Activated naive CD4-positive, alpha-beta T cell treated with anti-CD3 and anti-CD28 coated beads for 36 hours (primary cell): Measurements from ENCODE around the gene EPS8. TPM values are rescaled to one million over a fixed set of nuclear protein-coding genes. Genes with fewer than 3 reads are reported as not detected.

Experiments
- CTCF ChIA-PET: fragments of 350-600 bp; sonication (Branson Sonifier 250); formaldehyde crosslinking; loops from one replicate; lab custom pipeline; 2021; ENCODE audit warnings: antibody characterized with exemption; lab: Charles Lee
- DNase-seq: peaks from one replicate; pipeline ENCODE4 v3.0.0-alpha.2; 2020
- H3K27ac Mint-ChIP-seq: one replicate; pipeline ENCODE4 v1.8.0; 2021; ENCODE audit warnings: mild to moderate bottlenecking, mixed read lengths
- H3K27me3 Mint-ChIP-seq: one replicate; pipeline ENCODE4 v1.8.0; 2021; ENCODE audit warnings: low read depth, mixed read lengths
- H3K36me3 Mint-ChIP-seq: one replicate; pipeline ENCODE4 v1.8.0; 2021; ENCODE audit warnings: low read depth, mixed read lengths
- H3K4me1 Mint-ChIP-seq: one replicate; pipeline ENCODE4 v1.8.0; 2021; ENCODE audit warnings: low read depth, mixed read lengths
- H3K4me3 Mint-ChIP-seq: one replicate; pipeline ENCODE4 v1.8.0; 2021; ENCODE audit warnings: mild to moderate bottlenecking, moderate library complexity, mixed read lengths
- H3K9me3 Mint-ChIP-seq: one replicate; pipeline ENCODE4 v1.8.0; 2021; ENCODE audit warnings: mixed read lengths
- intact Hi-C: fragments of 100-400 bp; cut with micrococcal nuclease; formaldehyde crosslinking; loops from one replicate; pipeline ENCODE4 v1.15.1; 2023
- total RNA-seq, 2 experiments: library from RNA; stranded (reverse); gene quantifications; one replicate each; pipeline ENCODE4 v1.2.3, GENCODE V29; 2021

The EPS8 gene
- total RNA-seq, 2 experiments from 2014 or later = 3.2 to 5.6 TPM

DNA sequence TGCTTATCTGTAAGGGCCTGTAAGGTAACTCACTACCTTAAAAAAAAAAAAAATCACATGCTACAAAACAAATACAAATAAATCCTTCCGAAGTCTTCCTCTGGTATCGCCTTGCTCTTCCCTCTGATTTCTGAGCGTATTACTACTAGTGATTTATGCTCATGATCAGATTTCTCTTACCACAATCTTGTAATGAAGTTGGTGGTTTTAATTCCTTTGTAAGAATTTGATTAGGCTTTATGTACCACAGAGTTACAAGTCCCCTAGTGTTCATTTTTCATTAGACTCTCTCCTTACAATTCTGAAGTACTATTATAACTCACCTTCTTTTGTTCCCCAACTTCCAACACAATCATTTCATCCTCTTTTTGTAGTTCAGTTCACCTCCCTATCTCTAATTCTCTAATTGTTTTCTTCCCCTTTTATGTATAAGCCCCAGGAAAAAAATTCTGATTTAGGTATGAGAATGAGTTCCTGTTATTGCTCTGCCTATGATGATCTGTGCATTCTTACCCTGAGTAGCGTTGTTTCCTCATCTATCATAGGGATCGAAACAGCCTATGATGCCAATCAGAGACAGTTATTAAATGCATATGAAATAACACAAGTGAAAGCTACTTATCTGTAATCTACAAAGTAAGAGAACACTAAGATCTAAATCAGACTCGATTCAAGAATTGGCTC is 81.5 kb downstream of the EPS8 start:
- Mint-ChIP-seq H3K4me1 (peaks cover 6% of the 10 kb centered on the region), H3K27me3 (no peaks in the 10 kb centered on the region), H3K36me3 (no peaks in the 10 kb centered on the region), H3K9me3 (no peaks in the 10 kb centered on the region), H3K4me3 (no peak overlapping the region), H3K27ac (no peak overlapping the region)
- CTCF ChIA-PET = no interaction called here
- DNase-seq = no peak
- intact Hi-C loops = no loop called here

DNA sequence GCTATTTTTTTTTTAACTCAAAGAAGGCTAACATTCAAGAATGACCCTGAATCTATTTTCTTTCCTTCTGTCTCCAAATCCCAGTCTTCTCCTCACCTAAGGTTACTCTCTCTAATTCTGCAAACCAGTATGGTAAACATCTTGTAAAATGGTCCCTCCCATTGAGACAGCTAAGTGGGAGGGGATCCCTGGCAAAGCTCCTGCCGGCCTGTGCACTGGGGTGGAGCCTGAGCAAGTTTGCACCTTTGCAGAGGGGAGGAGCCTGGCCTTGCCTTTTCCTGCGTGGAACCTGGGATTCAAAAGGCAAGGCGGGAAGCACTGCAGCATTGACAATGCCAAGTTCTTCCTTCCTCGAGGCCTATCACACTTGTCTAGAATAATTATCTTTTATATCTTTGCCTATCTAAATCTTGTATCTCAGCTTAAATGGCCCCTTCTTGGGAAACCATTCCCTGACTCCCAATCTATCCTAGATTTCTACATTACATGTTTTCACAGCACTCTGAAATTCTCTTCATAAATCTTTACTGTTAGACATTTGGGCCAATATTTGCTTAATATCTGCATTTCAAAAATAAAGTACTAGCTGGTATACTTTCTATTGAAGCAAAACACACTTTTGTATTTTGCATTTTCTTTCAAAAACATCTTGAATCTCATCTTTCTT is 83.0 kb downstream of the EPS8 start:
- H3K4me3 Mint-ChIP-seq = no peak overlapping the region
- H3K9me3 Mint-ChIP-seq = no peaks in the 10 kb centered on the region
- intact Hi-C loops = no loop called here
- H3K27me3 Mint-ChIP-seq = no peaks in the 10 kb centered on the region
- H3K4me1 Mint-ChIP-seq = peaks cover 15% of the 10 kb centered on the region
- no peak for DNase-seq
- H3K36me3 Mint-ChIP-seq = no peaks in the 10 kb centered on the region
- no peak overlapping the region for H3K27ac Mint-ChIP-seq
- CTCF ChIA-PET = no interaction called here

DNA sequence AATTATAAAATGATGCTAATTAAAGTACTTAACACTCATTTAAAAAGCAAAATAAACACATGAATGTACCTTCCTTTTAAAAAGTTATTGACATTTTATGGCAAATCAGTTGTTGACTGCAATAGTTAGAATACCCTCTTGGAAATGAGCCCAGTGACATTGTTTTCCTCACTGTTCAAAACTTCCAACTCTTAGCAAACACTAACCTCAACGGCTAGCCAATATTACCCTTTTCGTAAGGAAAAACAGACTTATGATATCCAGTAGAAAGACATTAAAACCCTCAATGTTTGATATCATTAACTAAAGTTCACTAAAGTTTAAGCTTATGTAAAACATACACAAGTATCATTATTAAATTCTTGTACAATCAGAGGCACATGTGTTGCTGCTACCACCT is 83.6 kb downstream of the EPS8 start:
- no peak overlapping the region for H3K27ac Mint-ChIP-seq
- peaks cover 19% of the 10 kb centered on the region for H3K4me1 Mint-ChIP-seq
- intact Hi-C loops = no loop called here
- H3K9me3 Mint-ChIP-seq = no peaks in the 10 kb centered on the region
- H3K36me3 Mint-ChIP-seq = no peaks in the 10 kb centered on the region
- H3K27me3 Mint-ChIP-seq = no peaks in the 10 kb centered on the region
- CTCF ChIA-PET = no interaction called here
- no peak for DNase-seq
- H3K4me3 Mint-ChIP-seq = no peak overlapping the region

DNA sequence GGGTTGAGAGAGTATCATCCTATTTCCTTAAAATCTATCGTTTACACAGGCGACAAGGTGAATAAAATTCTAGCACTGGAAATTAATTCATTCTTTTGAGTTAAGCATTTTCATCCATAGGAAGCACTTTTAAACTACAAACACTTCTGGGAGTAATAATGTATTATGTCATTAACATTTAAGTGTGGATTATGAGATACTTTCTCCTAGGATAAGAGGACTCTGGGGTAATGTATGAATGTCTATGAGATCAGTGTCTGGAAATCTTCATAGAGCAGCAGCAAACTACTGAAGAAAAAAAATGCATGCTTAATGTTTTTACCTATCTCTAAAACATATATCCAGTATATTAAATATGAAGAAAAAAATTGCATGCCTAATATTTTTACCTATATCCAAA is 86.9 kb downstream of the EPS8 start:
- Mint-ChIP-seq H3K36me3 (no peaks in the 10 kb centered on the region), H3K4me3 (no peak overlapping the region), H3K27ac (no peak overlapping the region), H3K4me1 (peaks cover 27% of the 10 kb centered on the region), H3K9me3 (no peaks in the 10 kb centered on the region), H3K27me3 (no peaks in the 10 kb centered on the region)
- no peak for DNase-seq
- CTCF ChIA-PET = interaction anchor here (0.9 kb wide), 1 partner anchor 170 kb away, joined by 4 read pairs; no protein-coding TSS in a partner anchor
- intact Hi-C loops = loop anchor here (5.0 kb wide), 4 partner anchors 110 to 180 kb away; partner anchors contain the start of gene STRAP

DNA sequence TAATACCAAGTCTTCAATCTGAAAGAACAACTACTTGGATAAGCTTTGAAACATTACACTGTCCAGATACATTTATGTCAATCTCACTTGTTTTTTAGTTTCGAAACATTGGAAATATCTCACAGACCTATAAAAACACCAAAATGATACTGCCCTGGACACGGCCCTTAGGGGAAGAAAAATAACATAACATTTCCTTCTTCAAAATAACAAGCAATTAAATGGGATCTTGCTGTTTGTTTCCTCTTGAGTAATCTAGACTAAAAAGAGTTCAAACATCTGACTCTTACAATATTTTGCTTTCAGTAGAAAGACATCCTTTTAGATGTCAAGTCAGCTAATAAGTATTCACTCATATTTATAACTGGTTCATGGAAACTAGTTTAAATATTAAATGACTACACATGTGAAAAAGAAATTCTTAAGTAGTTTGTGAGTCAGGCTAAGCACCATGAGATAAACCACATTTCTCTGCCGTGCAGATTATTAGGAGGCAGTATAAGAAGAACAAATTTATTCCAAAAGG is 87.5 kb downstream of the EPS8 start:
- Mint-ChIP-seq H3K9me3 (no peaks in the 10 kb centered on the region), H3K4me1 (peaks cover 27% of the 10 kb centered on the region), H3K36me3 (no peaks in the 10 kb centered on the region), H3K27me3 (peaks cover 3% of the 10 kb centered on the region), H3K27ac (peak overlapping the region; percentile 16), H3K4me3 (no peak overlapping the region)
- CTCF ChIA-PET = interaction anchor here (0.9 kb wide), 1 partner anchor 169 kb away, joined by 4 read pairs; no protein-coding TSS in a partner anchor
- no peak for DNase-seq
- intact Hi-C loops = loop anchor here (5.0 kb wide), 4 partner anchors 109 to 181 kb away; partner anchors contain the start of gene STRAP

DNA sequence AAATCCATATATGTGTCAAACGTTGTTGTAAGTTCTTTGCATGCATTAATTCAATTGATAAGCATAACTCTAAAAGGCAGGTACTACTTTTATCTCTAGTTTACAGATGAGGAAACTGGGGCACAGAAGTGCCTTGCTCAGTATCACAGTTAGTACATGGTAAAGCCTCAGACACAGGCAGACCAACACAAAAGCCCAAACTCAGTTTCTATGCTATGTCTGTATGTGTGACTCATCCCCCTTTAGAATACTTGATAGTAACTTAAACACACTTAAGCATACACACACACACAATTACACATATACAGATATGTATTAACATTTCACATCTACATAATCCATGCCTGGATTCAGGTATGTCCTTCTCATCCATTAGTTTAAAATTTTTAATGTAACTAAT is 88.0 kb downstream of the EPS8 start:
- peak; percentile 12 for DNase-seq
- Mint-ChIP-seq H3K4me1 (peaks cover 27% of the 10 kb centered on the region), H3K27me3 (peaks cover 3% of the 10 kb centered on the region), H3K27ac (no peak overlapping the region), H3K36me3 (no peaks in the 10 kb centered on the region), H3K9me3 (no peaks in the 10 kb centered on the region), H3K4me3 (no peak overlapping the region)
- CTCF ChIA-PET = interaction anchor here (0.9 kb wide), 1 partner anchor 169 kb away, joined by 4 read pairs; no protein-coding TSS in a partner anchor
- intact Hi-C loops = loop anchor here (5.0 kb wide), 4 partner anchors 109 to 181 kb away; partner anchors contain the start of gene STRAP

DNA sequence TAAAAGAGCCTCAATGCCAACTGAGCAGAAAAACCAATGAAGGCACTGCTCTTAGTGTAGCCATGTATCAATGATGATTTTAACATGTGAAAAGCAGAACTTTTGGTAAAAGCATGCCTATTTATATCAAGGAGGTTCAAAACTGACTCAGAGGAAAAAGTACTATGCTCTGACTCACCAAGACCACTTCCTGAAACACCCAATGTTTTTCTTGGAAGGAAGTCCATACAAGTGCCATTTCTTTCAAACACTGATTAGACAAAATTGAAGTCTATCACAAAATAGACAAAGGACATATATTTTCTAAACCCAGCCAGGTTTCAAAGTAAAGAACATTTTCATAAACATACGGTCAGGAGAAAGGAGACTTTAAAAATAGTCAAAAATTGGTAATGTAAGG is 88.6 kb downstream of the EPS8 start:
- Mint-ChIP-seq H3K9me3 (no peaks in the 10 kb centered on the region), H3K4me1 (peaks cover 27% of the 10 kb centered on the region), H3K27me3 (peaks cover 3% of the 10 kb centered on the region), H3K27ac (peak overlapping the region; percentile 35), H3K36me3 (no peaks in the 10 kb centered on the region), H3K4me3 (no peak overlapping the region)
- CTCF ChIA-PET = no interaction called here
- DNase-seq = peak; percentile 45
- intact Hi-C loops = loop anchor here (1.0 to 5.0 kb wide), 5 partner anchors 89 to 182 kb away; partner anchors contain the start of genes EPS8 and STRAP

DNA sequence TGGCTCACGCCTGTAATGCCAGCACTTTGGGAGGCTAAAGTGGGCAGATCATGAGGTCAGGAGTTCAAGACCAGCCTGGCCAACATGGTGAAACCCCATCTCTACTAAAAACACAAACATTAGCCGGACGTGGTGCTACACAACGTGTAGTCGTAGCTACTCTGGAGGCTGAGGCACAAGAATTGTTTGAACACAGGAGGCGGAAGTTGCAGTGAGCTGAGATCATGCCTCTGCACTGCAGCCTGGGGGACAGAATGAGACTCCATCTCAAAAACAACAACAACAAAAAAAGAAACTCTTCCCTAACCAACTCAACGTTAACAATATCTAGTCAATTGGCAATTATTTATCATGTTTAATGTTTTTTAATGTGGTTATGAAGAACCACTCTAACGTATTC is 89.3 kb downstream of the EPS8 start:
- no peaks in the 10 kb centered on the region for H3K9me3 Mint-ChIP-seq
- no peak overlapping the region for H3K27ac Mint-ChIP-seq
- H3K27me3 Mint-ChIP-seq = peaks cover 3% of the 10 kb centered on the region
- peaks cover 27% of the 10 kb centered on the region for H3K4me1 Mint-ChIP-seq
- no peaks in the 10 kb centered on the region for H3K36me3 Mint-ChIP-seq
- CTCF ChIA-PET = no interaction called here
- intact Hi-C loops = loop anchor here (1.0 to 5.0 kb wide), 5 partner anchors 89 to 182 kb away; partner anchors contain the start of genes EPS8 and STRAP
- no peak for DNase-seq
- H3K4me3 Mint-ChIP-seq = no peak overlapping the region

DNA sequence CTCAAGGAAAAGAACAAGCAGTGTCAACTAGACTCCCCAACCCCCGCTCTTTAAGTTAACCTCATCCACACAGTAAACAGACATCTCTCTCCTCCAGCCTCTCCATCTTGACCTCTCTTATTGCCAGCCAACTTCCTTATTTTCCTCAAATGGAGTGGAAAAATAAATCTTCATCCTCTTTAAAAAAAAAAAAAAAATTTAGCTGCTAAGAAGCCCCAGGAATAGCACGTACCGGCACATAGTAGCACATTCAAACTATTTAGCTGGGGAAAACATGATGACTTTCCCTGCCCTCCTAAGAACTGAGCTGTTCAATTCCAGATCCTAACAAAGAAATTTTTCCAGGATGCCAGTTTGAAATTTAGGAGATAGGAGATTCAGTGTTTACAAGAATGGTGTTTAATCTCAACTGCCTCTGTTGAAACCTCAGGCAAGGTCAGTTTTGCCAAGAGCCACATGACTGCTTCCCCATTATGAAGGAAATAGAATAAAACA is 90.8 kb downstream of the EPS8 start:
- no peak for DNase-seq
- Mint-ChIP-seq H3K4me1 (peaks cover 27% of the 10 kb centered on the region), H3K27me3 (peaks cover 3% of the 10 kb centered on the region), H3K9me3 (no peaks in the 10 kb centered on the region), H3K4me3 (no peak overlapping the region), H3K27ac (no peak overlapping the region), H3K36me3 (no peaks in the 10 kb centered on the region)
- intact Hi-C loops = no loop called here
- CTCF ChIA-PET = interaction anchor here (1.5 to 1.8 kb wide), 2 partner anchors 14 to 72 kb away, joined by 3 read pairs; no protein-coding TSS in a partner anchor

DNA sequence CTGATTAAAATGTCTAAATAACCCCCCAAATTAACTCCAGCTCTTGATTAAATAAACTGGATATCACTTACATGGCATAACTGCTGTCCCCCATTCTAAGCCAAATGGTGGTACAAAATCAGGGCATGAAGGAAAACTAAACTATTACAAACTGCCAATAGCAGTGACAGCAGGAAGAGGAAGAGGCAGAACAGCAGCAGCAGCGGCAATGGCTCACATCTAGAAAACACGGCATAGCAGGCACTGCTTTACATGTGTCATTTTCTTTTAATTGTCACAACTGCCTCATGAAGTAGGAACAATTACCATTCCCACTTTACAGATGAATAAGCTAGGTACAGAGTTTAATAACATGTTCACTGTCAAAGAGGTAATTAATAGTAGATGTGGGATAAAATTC is 92.0 kb downstream of the EPS8 start:
- intact Hi-C loops = no loop called here
- H3K4me3 Mint-ChIP-seq = no peak overlapping the region

DNA sequence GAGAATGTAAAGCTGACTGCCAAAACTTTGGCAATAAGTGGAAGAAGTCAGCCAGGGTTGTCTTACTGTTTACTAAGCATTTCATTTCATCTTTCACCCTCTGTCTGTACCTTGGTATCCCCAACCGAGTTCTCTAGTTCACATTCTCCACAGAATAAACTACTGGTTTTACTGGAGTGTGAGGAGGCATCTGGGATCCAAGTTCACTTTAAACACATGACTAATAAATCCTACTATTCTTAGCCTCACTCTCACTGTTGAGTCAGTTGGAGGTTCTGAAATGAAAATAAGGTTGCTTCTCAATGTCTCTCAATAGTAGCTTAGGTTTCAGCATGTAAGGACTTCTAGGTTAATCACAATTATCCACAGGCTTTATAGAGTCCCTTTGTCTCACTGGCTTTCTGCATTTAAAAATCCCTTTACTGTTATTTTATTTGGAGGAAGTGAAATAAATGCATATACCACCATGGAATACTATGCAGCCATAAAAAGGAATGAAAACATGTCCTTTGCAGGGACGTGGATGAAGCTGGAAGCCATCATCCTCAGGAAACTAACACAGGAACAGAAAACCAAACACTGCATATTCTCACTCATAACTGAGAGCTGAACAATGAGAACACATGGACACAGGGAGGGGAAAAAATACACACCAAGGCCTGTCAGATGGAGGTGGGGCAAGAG is 95.8 kb downstream of the EPS8 start:
- DNase-seq = no peak
- Mint-ChIP-seq H3K27ac (no peak overlapping the region), H3K9me3 (no peaks in the 10 kb centered on the region), H3K36me3 (no peaks in the 10 kb centered on the region), H3K27me3 (peaks cover 3% of the 10 kb centered on the region), H3K4me1 (no peaks in the 10 kb centered on the region), H3K4me3 (no peak overlapping the region)
- intact Hi-C loops = no loop called here
- CTCF ChIA-PET = no interaction called here

More for the DNA sequence above, 92.0 kb downstream of the EPS8 start:
- Mint-ChIP-seq H3K4me1 (peaks cover 27% of the 10 kb centered on the region), H3K9me3 (no peaks in the 10 kb centered on the region), H3K27ac (no peak overlapping the region), H3K36me3 (no peaks in the 10 kb centered on the region), H3K27me3 (peaks cover 3% of the 10 kb centered on the region)
- CTCF ChIA-PET = interaction anchor here (1.8 kb wide), 1 partner anchor 73 kb away, joined by 3 read pairs; no protein-coding TSS in a partner anchor
- no peak for DNase-seq

DNA sequence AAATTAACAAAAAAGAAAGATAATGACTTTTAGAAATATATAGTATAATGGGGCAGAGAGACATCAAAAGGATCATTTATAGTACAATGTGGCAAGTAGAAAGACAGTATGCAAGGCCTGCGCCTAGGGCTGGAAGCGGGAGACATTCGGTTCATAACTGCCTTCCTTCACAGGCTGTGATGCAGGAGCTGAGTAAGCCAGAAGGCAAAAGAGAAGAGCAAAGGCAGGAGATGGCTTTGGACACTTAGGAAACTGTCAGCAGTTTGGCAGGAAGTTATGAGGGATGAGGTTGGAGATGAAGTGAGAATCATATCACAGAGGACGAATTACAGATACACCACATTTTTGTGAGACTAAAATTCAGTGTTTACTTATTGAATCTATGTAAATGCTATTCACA is 97.8 kb downstream of the EPS8 start:
- Mint-ChIP-seq H3K4me3 (no peak overlapping the region), H3K4me1 (no peaks in the 10 kb centered on the region), H3K36me3 (no peaks in the 10 kb centered on the region), H3K9me3 (no peaks in the 10 kb centered on the region), H3K27me3 (no peaks in the 10 kb centered on the region), H3K27ac (no peak overlapping the region)
- CTCF ChIA-PET = no interaction called here
- intact Hi-C loops = no loop called here
- DNase-seq = no peak
